Trophoblast cell (in vitro differentiated cells and primary cell): ENCODE results near the gene COPS9.

Experiments used
- DNase-seq, 2 donors: peaks; one replicate each; pipeline ENCODE4 v3.0.0-alpha.2; 2016
- H2AFZ ChIP-seq: 2 replicates; pipeline ENCODE4 v1.6.1; 2013; ENCODE audit warnings: low read length, moderate library complexity, mild to moderate bottlenecking; ENCODE audit not compliant: insufficient read depth, poor library complexity
- H2AK5ac ChIP-seq: 2 replicates; pipeline ENCODE4 v1.6.1; 2013; ENCODE audit warnings: mild to moderate bottlenecking, low read length
- H2BK120ac ChIP-seq: 2 replicates; pipeline ENCODE4 v1.6.1; 2013; ENCODE audit warnings: low read length, mild to moderate bottlenecking, moderate library complexity; ENCODE audit not compliant: insufficient read depth, poor library complexity
- H2BK12ac ChIP-seq: 2 replicates; pipeline ENCODE4 v1.6.1; 2013; ENCODE audit warnings: mild to moderate bottlenecking, low read length, moderate library complexity
- H2BK5ac ChIP-seq: 2 replicates; pipeline ENCODE4 v1.6.1; 2013; ENCODE audit warnings: low read length, low read depth, moderate library complexity, mild to moderate bottlenecking; ENCODE audit not compliant: poor library complexity
- H3K14ac ChIP-seq: 2 replicates; pipeline ENCODE4 v1.6.1; 2013; ENCODE audit warnings: mild to moderate bottlenecking, low read length
- H3K18ac ChIP-seq: 2 replicates; pipeline ENCODE4 v1.6.1; 2013; ENCODE audit warnings: mild to moderate bottlenecking, low read length
- H3K23ac ChIP-seq: 2 replicates; pipeline ENCODE4 v1.6.1; 2013; ENCODE audit warnings: low read length
- H3K27ac ChIP-seq: 2 replicates; pipeline ENCODE4 v1.5.1; 2013; ENCODE audit warnings: low read depth, mild to moderate bottlenecking, inconsistent platforms, low read length, moderate library complexity
- H3K27me3 ChIP-seq: 2 replicates; pipeline ENCODE4 v1.6.1; 2013; ENCODE audit warnings: inconsistent platforms, mild to moderate bottlenecking, low read length, moderate library complexity; ENCODE audit not compliant: insufficient read depth
- H3K36me3 ChIP-seq, 2 experiments: 1 replicate in 1 of 2; 2 replicates in 1 of 2; pipeline ENCODE4 v1.6.1; 2013; ENCODE audit warnings: low read length in 2 of 2, mild to moderate bottlenecking in 2 of 2, moderate library complexity in 1 of 2; ENCODE audit not compliant: insufficient read depth in 2 of 2, control insufficient read depth in 1 of 2
- H3K4ac ChIP-seq: 2 replicates; pipeline ENCODE4 v1.6.1; 2013; ENCODE audit warnings: low read depth, mild to moderate bottlenecking, low read length, moderate library complexity
- H3K4me1 ChIP-seq, 2 experiments: 1 replicate in 1 of 2; 2 replicates in 1 of 2; pipeline ENCODE4 v1.6.1; 2013; ENCODE audit warnings: low read length in 2 of 2, mild to moderate bottlenecking in 2 of 2, moderate library complexity in 1 of 2; ENCODE audit not compliant: insufficient read depth in 2 of 2, control insufficient read depth in 1 of 2
- H3K4me2 ChIP-seq: 2 replicates; pipeline ENCODE4 v1.6.1; 2013; ENCODE audit warnings: inconsistent platforms, mild to moderate bottlenecking, low read length, moderate library complexity
- H3K4me3 ChIP-seq: 2 replicates; pipeline ENCODE4 v1.5.1; 2013; ENCODE audit warnings: mild to moderate bottlenecking, low read depth, low read length, inconsistent platforms
- H3K79me1 ChIP-seq: one replicate; pipeline ENCODE4 v1.6.1; 2013; ENCODE audit warnings: low read length
- H3K79me2 ChIP-seq: 2 replicates; pipeline ENCODE4 v1.6.1; 2013; ENCODE audit warnings: low read length, mild to moderate bottlenecking; ENCODE audit not compliant: control insufficient read depth, insufficient read depth, poor library complexity
- H3K9ac ChIP-seq: 2 replicates; pipeline ENCODE4 v1.6.1; 2013; ENCODE audit warnings: mild to moderate bottlenecking, low read length
- H3K9me3 ChIP-seq: 2 replicates; pipeline ENCODE4 v1.6.1; 2013; ENCODE audit warnings: low read depth, mild to moderate bottlenecking, control low read depth, inconsistent platforms, low read length; ENCODE audit not compliant: insufficient read depth
- H4K12ac ChIP-seq: 2 replicates; pipeline ENCODE4 v1.6.1; 2013; ENCODE audit warnings: low read depth, mild to moderate bottlenecking, low read length, moderate library complexity
- H4K8ac ChIP-seq: 2 replicates; pipeline ENCODE4 v1.6.1; 2013; ENCODE audit warnings: low read depth, mild to moderate bottlenecking, low read length, moderate library complexity
- H4K91ac ChIP-seq: one replicate; pipeline ENCODE4 v1.6.1; 2013; ENCODE audit warnings: low read depth, mild to moderate bottlenecking, low read length, moderate library complexity
- WGBS: extraction: QIAGEN DNeasy Blood & Tissue Kit; methylation state at CpG from one replicate; pipeline ENCODE4 v1.1.7; 2013; ENCODE audit warnings: missing lambda C conversion rate; ENCODE audit not compliant: insufficient read length, insufficient coverage; ENCODE audit errors: extremely low coverage; 5-methylcytosine and 5-hydroxymethylcytosine counted together

The COPS9 gene

GRCh38 chr2:240129311-240129710, 6.8 kb downstream of the COPS9 start:
- Histone ChIP-seq H3K4ac (no peak overlapping the region), H4K8ac (no peak overlapping the region), H3K79me1 (no peaks in the 10 kb centered on the region), H2BK12ac (no peak overlapping the region), H3K4me2 (no peak overlapping the region), H4K91ac (no peak overlapping the region), H3K9ac (no peak overlapping the region), H3K18ac (no peak overlapping the region), H3K79me2 (no peaks in the 10 kb centered on the region), H2AK5ac (no peak overlapping the region), H3K27ac (no peak overlapping the region), H3K4me3 (no peak overlapping the region), H3K14ac (no peak overlapping the region), H4K12ac (no peak overlapping the region), H2AFZ (no peak overlapping the region), H2BK5ac (no peak overlapping the region), H3K23ac (no peak overlapping the region), H2BK120ac (no peak overlapping the region), H3K4me1 (no peaks in the 10 kb centered on the region), H3K9me3 (no peaks in the 10 kb centered on the region), H3K36me3 (peaks cover 68 to 73% of the 10 kb centered on the region in 2 experiments), H3K27me3 (no peaks in the 10 kb centered on the region)
- no peak for DNase-seq
- WGBS = no CpG with 5 or more reads among the region's 7 CpGs

- H3K23ac ChIP-seq = no peak overlapping the region
- no peaks in the 10 kb centered on the region for H3K79me2 ChIP-seq
- H3K4me3 ChIP-seq = no peak overlapping the region
- no peak overlapping the region for H3K4ac ChIP-seq
- no peaks in the 10 kb centered on the region for H3K27me3 ChIP-seq
- H3K18ac ChIP-seq = no peak overlapping the region
- no peak overlapping the region for H2AK5ac ChIP-seq
- no peak overlapping the region for H3K9ac ChIP-seq
- H3K4me1 ChIP-seq = no peaks in the 10 kb centered on the region
- no peak overlapping the region for H4K91ac ChIP-seq
- H4K8ac ChIP-seq = no peak overlapping the region
- no peak overlapping the region for H4K12ac ChIP-seq
- no peaks in the 10 kb centered on the region for H3K79me1 ChIP-seq
- no peak overlapping the region for H2AFZ ChIP-seq
- H3K27ac ChIP-seq = no peak overlapping the region
- DNase-seq = no peak
- no CpG with 5 or more reads among the region's 12 CpGs for WGBS
- H2BK12ac ChIP-seq = no peak overlapping the region
- H3K36me3 ChIP-seq = peaks cover 66 to 72% of the 10 kb centered on the region in 2 experiments
- no peaks in the 10 kb centered on the region for H3K9me3 ChIP-seq
- H2BK120ac ChIP-seq = no peak overlapping the region
- no peak overlapping the region for H3K4me2 ChIP-seq
- no peak overlapping the region for H3K14ac ChIP-seq
- no peak overlapping the region for H2BK5ac ChIP-seq
Measured at GRCh38 chr2:240128608-240129145, 7.4 kb downstream of the COPS9 start.

- DNase-seq = no peak
- H4K8ac ChIP-seq = no peak overlapping the region
- no peaks in the 10 kb centered on the region for H3K4me1 ChIP-seq
- H3K14ac ChIP-seq = no peak overlapping the region
- peaks cover 61 to 67% of the 10 kb centered on the region in 2 experiments for H3K36me3 ChIP-seq
- no peak overlapping the region for H3K27ac ChIP-seq
- no peaks in the 10 kb centered on the region for H3K9me3 ChIP-seq
- no peak overlapping the region for H4K91ac ChIP-seq
- H3K18ac ChIP-seq = no peak overlapping the region
- no peak overlapping the region for H3K23ac ChIP-seq
- no peaks in the 10 kb centered on the region for H3K27me3 ChIP-seq
- no peak overlapping the region for H2BK120ac ChIP-seq
- no peak overlapping the region for H3K4me2 ChIP-seq
- no peak overlapping the region for H3K4me3 ChIP-seq
- H2BK5ac ChIP-seq = no peak overlapping the region
- no peak overlapping the region for H3K4ac ChIP-seq
- no peaks in the 10 kb centered on the region for H3K79me1 ChIP-seq
- no CpG with 5 or more reads among the region's 16 CpGs for WGBS
- H2BK12ac ChIP-seq = no peak overlapping the region
- no peak overlapping the region for H2AFZ ChIP-seq
- H4K12ac ChIP-seq = no peak overlapping the region
- no peaks in the 10 kb centered on the region for H3K79me2 ChIP-seq
- H3K9ac ChIP-seq = no peak overlapping the region
- no peak overlapping the region for H2AK5ac ChIP-seq
Measured at GRCh38 chr2:240127911-240128607, 8.0 kb downstream of the COPS9 start.

- H3K9ac ChIP-seq = no peak overlapping the region
Measured at GRCh38 chr2:240127191-240127750, 8.8 kb downstream of the COPS9 start.

More at GRCh38 chr2:240127191-240127750, 8.8 kb downstream of the COPS9 start:
- Histone ChIP-seq H4K12ac (no peak overlapping the region), H3K4me3 (no peak overlapping the region), H3K27me3 (no peaks in the 10 kb centered on the region), H3K79me2 (no peaks in the 10 kb centered on the region), H3K79me1 (no peaks in the 10 kb centered on the region), H3K4me2 (no peak overlapping the region), H3K18ac (no peak overlapping the region), H3K4ac (no peak overlapping the region), H2AFZ (no peak overlapping the region), H2BK120ac (no peak overlapping the region), H3K14ac (no peak overlapping the region), H3K4me1 (no peaks in the 10 kb centered on the region), H3K23ac (no peak overlapping the region), H3K9me3 (no peaks in the 10 kb centered on the region), H3K27ac (no peak overlapping the region), H3K36me3 (peaks cover 55 to 60% of the 10 kb centered on the region in 2 experiments), H4K8ac (no peak overlapping the region), H2BK5ac (no peak overlapping the region), H2BK12ac (no peak overlapping the region), H4K91ac (no peak overlapping the region), H2AK5ac (no peak overlapping the region)
- DNase-seq = no peak
- no CpG with 5 or more reads among the region's 7 CpGs for WGBS
